Osteoblast (primary cell): ENCODE measurements around the gene UFL1. TPM values are rescaled to one million over a fixed set of nuclear protein-coding genes. Genes with fewer than 3 reads are reported as not detected.
A peak's percentile ranks its signal among the peaks of the same experiment; 100 is the strongest.
"Not testable (repeated sequence)": the region's sequence is repeated elsewhere in the genome, so short reads cannot be mapped to it uniquely, and the experiment has no call there.

Experiments used
- DNase-seq: peaks from one replicate; pipeline ENCODE4 v3.0.0; 2011; ENCODE audit warnings: low spot score, mixed read lengths; ENCODE audit not compliant: insufficient read length; ENCODE audit errors: missing footprints
- H2AFZ ChIP-seq: 2 replicates; pipeline ENCODE4 v1.6.0; 2011; ENCODE audit warnings: mild to moderate bottlenecking, low read length
- H3K27ac ChIP-seq: 2 replicates; pipeline ENCODE4 v1.5.1; 2011; ENCODE audit warnings: mild to moderate bottlenecking, low read depth, low read length, moderate library complexity
- H3K27me3 ChIP-seq: 2 replicates; pipeline ENCODE4 v1.6.0; 2012; ENCODE audit warnings: mild to moderate bottlenecking, control low read depth, inconsistent platforms, low read length, moderate library complexity; ENCODE audit not compliant: insufficient read depth
- H3K36me3 ChIP-seq: 2 replicates; pipeline ENCODE4 v1.5.1; 2011; ENCODE audit warnings: mild to moderate bottlenecking, low read length, control low read depth, moderate library complexity; ENCODE audit not compliant: insufficient read depth
- H3K4me1 ChIP-seq: 2 replicates; pipeline ENCODE4 v1.5.1; 2011; ENCODE audit warnings: mild to moderate bottlenecking, low read length, control low read depth, moderate library complexity; ENCODE audit not compliant: insufficient read depth
- H3K4me2 ChIP-seq: 2 replicates; pipeline ENCODE4 v1.6.0; 2011; ENCODE audit warnings: mild to moderate bottlenecking, low read length; ENCODE audit not compliant: insufficient read depth
- H3K4me3 ChIP-seq: fragments of 200-600 bp; sonication (generic); 3 replicates; pipeline ENCODE4 v1.5.1; 2012; ENCODE audit warnings: mild to moderate bottlenecking, low read length, inconsistent platforms; ENCODE audit not compliant: insufficient read depth
- H3K79me2 ChIP-seq: 2 replicates; pipeline ENCODE4 v1.6.0; 2012; ENCODE audit warnings: mild to moderate bottlenecking, low read length, control low read depth, inconsistent platforms; ENCODE audit not compliant: insufficient read depth
- H3K9me3 ChIP-seq: 2 replicates; pipeline ENCODE4 v1.5.1; 2011; ENCODE audit warnings: low read depth, low read length, control low read depth
- H4K20me1 ChIP-seq: 2 replicates; pipeline ENCODE4 v1.6.0; 2012; ENCODE audit warnings: mild to moderate bottlenecking, low read length, control low read depth; ENCODE audit not compliant: insufficient read depth
- CTCF ChIP-seq: IDR thresholded peaks from 2 replicates; pipeline ENCODE4 v1.5.1; 2011; ENCODE audit warnings: mild to moderate bottlenecking, low read depth, low read length, moderate library complexity; ENCODE audit errors: extremely low read depth
- total RNA-seq: library from RNA; depleted of rRNA; stranded (reverse); fragments of >200 nt; gene quantifications from 2 replicates; pipeline ENCODE4 v1.2.3, GENCODE V29; 2012

The UFL1 gene
- total RNA-seq, 1 donor, result 32.9 TPM

DNA sequence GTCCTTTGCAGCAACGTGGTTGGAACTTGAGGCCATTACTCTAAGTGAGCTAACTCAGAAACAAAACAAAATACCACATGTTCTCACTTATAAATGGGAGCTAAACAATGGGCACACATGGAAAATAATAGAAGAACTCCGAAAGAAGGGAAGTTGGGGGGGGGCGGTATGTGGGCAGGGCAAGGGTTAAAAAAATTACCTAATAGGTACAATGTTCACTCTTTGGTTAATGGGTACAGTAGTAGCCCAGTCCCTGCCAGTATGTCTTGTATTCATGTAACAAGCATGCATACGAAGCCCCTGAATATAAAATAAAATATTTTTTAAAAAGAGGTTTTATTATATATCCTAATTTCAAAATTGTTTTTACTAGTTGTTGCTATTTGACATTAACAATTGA is 26.0 kb downstream of the UFL1 start:
- peaks cover 80% of the 10 kb centered on the region for H3K36me3 ChIP-seq
- no peaks in the 10 kb centered on the region for H3K9me3 ChIP-seq
- no peak overlapping the region for H3K27ac ChIP-seq
- no peak for TF ChIP-seq CTCF
- H3K4me3 ChIP-seq, result no peak overlapping the region
- no peak for DNase-seq
- no peaks in the 10 kb centered on the region for H3K4me1 ChIP-seq
- no peaks in the 10 kb centered on the region for H4K20me1 ChIP-seq
- no peak overlapping the region for H3K4me2 ChIP-seq
- H3K79me2 ChIP-seq, result no peaks in the 10 kb centered on the region
- no peak overlapping the region for H2AFZ ChIP-seq
- no peaks in the 10 kb centered on the region for H3K27me3 ChIP-seq

DNA sequence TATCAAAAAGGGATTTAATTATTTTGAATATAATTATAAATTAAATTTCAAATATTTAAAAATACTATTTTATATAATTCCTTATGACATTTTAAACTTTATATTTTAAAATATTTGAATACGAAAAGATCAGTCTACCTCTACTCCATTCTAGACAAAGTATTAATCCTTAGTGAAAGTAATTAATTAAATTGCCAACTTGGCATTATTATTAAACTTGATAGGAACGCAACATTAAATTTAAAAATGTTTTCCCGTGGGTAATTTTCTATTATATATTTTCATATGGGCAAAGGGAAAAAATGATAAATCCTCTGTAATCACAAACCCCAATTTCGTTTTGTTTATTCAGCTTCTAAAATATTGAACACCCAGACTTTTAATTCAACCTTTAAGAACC is 33.0 kb downstream of the UFL1 start:
- Histone ChIP-seq H3K27ac (no peak overlapping the region), H3K9me3 (no peaks in the 10 kb centered on the region), H4K20me1 (no peaks in the 10 kb centered on the region), H3K4me3 (no peak overlapping the region), H3K27me3 (no peaks in the 10 kb centered on the region), H2AFZ (no peak overlapping the region), H3K36me3 (peaks cover 43% of the 10 kb centered on the region), H3K79me2 (no peaks in the 10 kb centered on the region), H3K4me1 (no peaks in the 10 kb centered on the region), H3K4me2 (no peak overlapping the region)
- DNase-seq, result no peak
- TF ChIP-seq CTCF, result no peak

DNA sequence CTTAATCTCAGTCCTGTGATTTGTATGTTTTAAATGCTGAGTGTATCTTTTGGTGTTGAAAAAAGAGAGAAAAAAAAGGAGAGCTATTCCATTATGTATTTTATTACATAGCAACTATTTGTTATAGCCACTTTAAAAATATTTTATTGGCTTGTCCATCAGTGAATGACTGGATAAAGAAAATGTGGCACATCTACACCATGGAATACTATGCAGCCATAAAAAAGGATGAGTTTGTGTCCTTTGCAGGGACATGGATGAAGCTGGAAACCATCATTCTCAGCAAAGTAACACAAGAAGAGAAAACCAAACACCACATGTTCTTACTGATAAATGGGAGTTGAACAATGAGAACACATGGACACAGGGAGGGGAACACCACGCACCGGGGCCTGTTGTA is 38.1 kb downstream of the UFL1 start:
- H3K27me3 ChIP-seq, H3K4me1 ChIP-seq, DNase-seq: not testable (repeated sequence)

GRCh38 chr6:96562886-96563285 is 41.3 kb downstream of the UFL1 start, which contains the start of gene FHL5:
Gene FHL5, plus strand, starts transcription at chr6:96563128. Its CDS starts 40,486 bp downstream, at chr6:96603614.
- Histone ChIP-seq H3K4me2 (no peak within 1 kb of the TSS), H3K9me3 (no peaks in the 10 kb centered on the region), H3K4me3 (no peak within 1 kb of the TSS), H3K4me1 (no peaks in the 10 kb centered on the region), H3K27me3 (no peaks in the 10 kb centered on the region), H3K36me3 (no peaks in the 10 kb centered on the region), H2AFZ (peak within 1 kb of the TSS; percentile 68), H4K20me1 (no peaks in the 10 kb centered on the region), H3K27ac (no peak within 1 kb of the TSS), H3K79me2 (no peaks in the 10 kb centered on the region)
- no peak for DNase-seq
- no peak for TF ChIP-seq CTCF

More for the DNA sequence above, 38.1 kb downstream of the UFL1 start:
- H4K20me1 ChIP-seq, H2AFZ ChIP-seq, H3K79me2 ChIP-seq, H3K27ac ChIP-seq, H3K36me3 ChIP-seq, H3K9me3 ChIP-seq, H3K4me3 ChIP-seq, H3K4me2 ChIP-seq: not testable (repeated sequence)

GRCh38 chr6:96563853-96564252 is 42.2 kb downstream of the UFL1 start:
- Histone ChIP-seq H3K4me3 (no peak overlapping the region), H3K27ac (no peak overlapping the region), H3K79me2 (no peaks in the 10 kb centered on the region), H3K4me2 (no peak overlapping the region), H3K27me3 (no peaks in the 10 kb centered on the region), H3K36me3 (no peaks in the 10 kb centered on the region), H3K9me3 (no peaks in the 10 kb centered on the region), H3K4me1 (no peaks in the 10 kb centered on the region), H2AFZ (no peak overlapping the region), H4K20me1 (no peaks in the 10 kb centered on the region)
- TF ChIP-seq CTCF, result no peak
- DNase-seq, result no peak
